ENCODE data around the gene SIK3.

The SIK3 gene

GRCh38 chr11:116870054-116870453, 228.2 kb downstream of the SIK3 start:
- Histone ChIP-seq H3K4me3 (replicated peaks; ENCODE audit: insufficient read depth, low read length) (no peak overlapping the region), H3K27me3 (ENCODE audit: insufficient read depth, poor library complexity, severe bottlenecking) (no peaks in the 10 kb centered on the region), H3K27ac (replicated peaks) (peak overlapping the region; percentile 52)
- no peak for TF ChIP-seq GABPA (IDR thresholded peaks at IDR 0.05; ENCODE audit: low read depth)
- TF ChIP-seq POLR2AphosphoS5 (IDR thresholded peaks at IDR 0.05; ENCODE audit: low read depth) = peak; percentile 77
- DNase-seq (ENCODE audit: low read depth in 1 of 2, low spot score in 1 of 2) = peak in 1 of 2 experiments; percentile 70

GRCh38 chr11:116869610-116870009, 228.6 kb downstream of the SIK3 start:
- Histone ChIP-seq H3K4me3 (replicated peaks; ENCODE audit: insufficient read depth, low read length) (no peak overlapping the region), H3K27ac (replicated peaks) (peak overlapping the region; percentile 52), H3K27me3 (ENCODE audit: insufficient read depth, poor library complexity, severe bottlenecking) (no peaks in the 10 kb centered on the region)
- TF ChIP-seq, protein P1, sequence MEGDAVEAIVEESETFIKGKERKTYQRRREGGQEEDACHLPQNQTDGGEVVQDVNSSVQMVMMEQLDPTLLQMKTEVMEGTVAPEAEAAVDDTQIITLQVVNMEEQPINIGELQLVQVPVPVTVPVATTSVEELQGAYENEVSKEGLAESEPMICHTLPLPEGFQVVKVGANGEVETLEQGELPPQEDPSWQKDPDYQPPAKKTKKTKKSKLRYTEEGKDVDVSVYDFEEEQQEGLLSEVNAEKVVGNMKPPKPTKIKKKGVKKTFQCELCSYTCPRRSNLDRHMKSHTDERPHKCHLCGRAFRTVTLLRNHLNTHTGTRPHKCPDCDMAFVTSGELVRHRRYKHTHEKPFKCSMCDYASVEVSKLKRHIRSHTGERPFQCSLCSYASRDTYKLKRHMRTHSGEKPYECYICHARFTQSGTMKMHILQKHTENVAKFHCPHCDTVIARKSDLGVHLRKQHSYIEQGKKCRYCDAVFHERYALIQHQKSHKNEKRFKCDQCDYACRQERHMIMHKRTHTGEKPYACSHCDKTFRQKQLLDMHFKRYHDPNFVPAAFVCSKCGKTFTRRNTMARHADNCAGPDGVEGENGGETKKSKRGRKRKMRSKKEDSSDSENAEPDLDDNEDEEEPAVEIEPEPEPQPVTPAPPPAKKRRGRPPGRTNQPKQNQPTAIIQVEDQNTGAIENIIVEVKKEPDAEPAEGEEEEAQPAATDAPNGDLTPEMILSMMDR (IDR thresholded peaks at IDR 0.05; ENCODE audit: insufficient read depth, low read length) = no peak
- TF ChIP-seq, protein P2, sequence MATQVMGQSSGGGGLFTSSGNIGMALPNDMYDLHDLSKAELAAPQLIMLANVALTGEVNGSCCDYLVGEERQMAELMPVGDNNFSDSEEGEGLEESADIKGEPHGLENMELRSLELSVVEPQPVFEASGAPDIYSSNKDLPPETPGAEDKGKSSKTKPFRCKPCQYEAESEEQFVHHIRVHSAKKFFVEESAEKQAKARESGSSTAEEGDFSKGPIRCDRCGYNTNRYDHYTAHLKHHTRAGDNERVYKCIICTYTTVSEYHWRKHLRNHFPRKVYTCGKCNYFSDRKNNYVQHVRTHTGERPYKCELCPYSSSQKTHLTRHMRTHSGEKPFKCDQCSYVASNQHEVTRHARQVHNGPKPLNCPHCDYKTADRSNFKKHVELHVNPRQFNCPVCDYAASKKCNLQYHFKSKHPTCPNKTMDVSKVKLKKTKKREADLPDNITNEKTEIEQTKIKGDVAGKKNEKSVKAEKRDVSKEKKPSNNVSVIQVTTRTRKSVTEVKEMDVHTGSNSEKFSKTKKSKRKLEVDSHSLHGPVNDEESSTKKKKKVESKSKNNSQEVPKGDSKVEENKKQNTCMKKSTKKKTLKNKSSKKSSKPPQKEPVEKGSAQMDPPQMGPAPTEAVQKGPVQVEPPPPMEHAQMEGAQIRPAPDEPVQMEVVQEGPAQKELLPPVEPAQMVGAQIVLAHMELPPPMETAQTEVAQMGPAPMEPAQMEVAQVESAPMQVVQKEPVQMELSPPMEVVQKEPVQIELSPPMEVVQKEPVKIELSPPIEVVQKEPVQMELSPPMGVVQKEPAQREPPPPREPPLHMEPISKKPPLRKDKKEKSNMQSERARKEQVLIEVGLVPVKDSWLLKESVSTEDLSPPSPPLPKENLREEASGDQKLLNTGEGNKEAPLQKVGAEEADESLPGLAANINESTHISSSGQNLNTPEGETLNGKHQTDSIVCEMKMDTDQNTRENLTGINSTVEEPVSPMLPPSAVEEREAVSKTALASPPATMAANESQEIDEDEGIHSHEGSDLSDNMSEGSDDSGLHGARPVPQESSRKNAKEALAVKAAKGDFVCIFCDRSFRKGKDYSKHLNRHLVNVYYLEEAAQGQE (IDR thresholded peaks at IDR 0.05; ENCODE audit: insufficient replicate concordance, low read depth) = no peak
- TF ChIP-seq POLR2AphosphoS5 (IDR thresholded peaks at IDR 0.05; ENCODE audit: low read depth) (no peak), GABPA (IDR thresholded peaks at IDR 0.05; ENCODE audit: low read depth) (no peak), SPI1 (IDR thresholded peaks at IDR 0.05; ENCODE audit: borderline replicate concordance, low read depth) (no peak)
- DNase-seq (ENCODE audit: low read depth in 1 of 2, low spot score in 1 of 2) = no peak

DNA sequence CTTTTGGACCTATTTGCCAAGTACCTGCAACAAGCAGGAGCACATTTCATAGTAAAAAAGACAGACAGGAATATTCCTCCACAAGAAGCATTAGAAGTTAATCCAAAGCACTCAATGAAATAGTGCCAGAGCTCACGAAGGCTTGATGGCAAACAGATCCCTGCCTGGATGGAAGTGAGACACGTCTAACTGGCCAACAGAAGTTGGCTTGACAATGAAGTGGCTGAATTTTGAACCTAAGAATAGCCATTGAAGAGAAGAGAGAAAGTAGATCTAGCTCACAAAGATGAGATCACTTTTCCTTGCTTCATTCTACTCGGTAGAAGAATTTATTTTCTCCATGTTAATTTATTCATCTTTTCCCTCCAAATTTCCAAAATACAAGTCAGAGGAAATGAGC, 230.2 kb downstream of the SIK3 start:
- Histone ChIP-seq H3K4me3 (replicated peaks; ENCODE audit: insufficient read depth, low read length) (no peak overlapping the region), H3K27ac (replicated peaks) (no peak overlapping the region), H3K27me3 (ENCODE audit: insufficient read depth, poor library complexity, severe bottlenecking) (no peaks in the 10 kb centered on the region)
- no peak for DNase-seq (ENCODE audit: low read depth in 1 of 2, low spot score in 1 of 2)
- TF ChIP-seq, protein P1 (IDR thresholded peaks at IDR 0.05; ENCODE audit: insufficient read depth, low read length) = no peak
- TF ChIP-seq POLR2AphosphoS5 (IDR thresholded peaks at IDR 0.05; ENCODE audit: low read depth) = no peak
- TF ChIP-seq SPI1 (IDR thresholded peaks at IDR 0.05; ENCODE audit: borderline replicate concordance, low read depth) = no peak
- TF ChIP-seq, protein P2 (IDR thresholded peaks at IDR 0.05; ENCODE audit: insufficient replicate concordance, low read depth) = no peak
- TF ChIP-seq GABPA (IDR thresholded peaks at IDR 0.05; ENCODE audit: low read depth) = no peak

GRCh38 chr11:116867619-116868018, 230.6 kb downstream of the SIK3 start:
- Histone ChIP-seq H3K27ac (replicated peaks) (no peak overlapping the region), H3K4me3 (replicated peaks; ENCODE audit: insufficient read depth, low read length) (no peak overlapping the region), H3K27me3 (ENCODE audit: insufficient read depth, poor library complexity, severe bottlenecking) (no peaks in the 10 kb centered on the region)
- DNase-seq (ENCODE audit: low read depth in 1 of 2, low spot score in 1 of 2) = no peak
- TF ChIP-seq GABPA (IDR thresholded peaks at IDR 0.05; ENCODE audit: low read depth) (no peak), SPI1 (IDR thresholded peaks at IDR 0.05; ENCODE audit: borderline replicate concordance, low read depth) (no peak), POLR2AphosphoS5 (IDR thresholded peaks at IDR 0.05; ENCODE audit: low read depth) (no peak)
- TF ChIP-seq, protein P1 (IDR thresholded peaks at IDR 0.05; ENCODE audit: insufficient read depth, low read length) = no peak
- TF ChIP-seq, protein P2 (IDR thresholded peaks at IDR 0.05; ENCODE audit: insufficient replicate concordance, low read depth) = no peak

All from HL-60 (cell line).